Lower leg skin (tissue), 4 donors: ENCODE results near the gene RPLP2. TPM values are rescaled to one million over a fixed set of nuclear protein-coding genes. Genes with fewer than 3 reads are reported as not detected.

ENCODE experiments used
- DNase-seq, 2 donors: peaks; one replicate each; pipeline ENCODE4 v3.0.0-alpha.2; 2019; ENCODE audit warnings: low spot score in 2 of 2
- H3K4me3 ChIP-seq: fragments of 200-600 bp; sonication (generic); 2 replicates; pipeline ENCODE4 v1.5.1; 2017; ENCODE audit warnings: mild to moderate bottlenecking, low read depth; ENCODE audit not compliant: poor library complexity, severe bottlenecking
- CTCF ChIP-seq, 3 donors: fragments of 450-650 bp; IDR thresholded peaks; one replicate each; pipeline ENCODE4 v1.5.1; 2016; ENCODE audit warnings: antibody characterized with exemption in 3 of 3, mild to moderate bottlenecking in 3 of 3, moderate library complexity in 2 of 3
- POLR2A ChIP-seq, 2 donors: fragments of 450-650 bp; IDR thresholded peaks; one replicate each; pipeline ENCODE4 v1.6.1; 2016 to 2017; ENCODE audit warnings: antibody characterized with exemption in 2 of 2, mild to moderate bottlenecking in 1 of 2, moderate library complexity in 1 of 2
- WGBS, 2 donors: methylation state at CpG; one replicate each; pipeline ENCODE4 v1.1.5; 2018; 5-methylcytosine and 5-hydroxymethylcytosine counted together
- intact Hi-C: fragments of 100-400 bp; cut with DNase I; formaldehyde crosslinking; loops from one replicate; pipeline ENCODE4 v1.15.0; 2023; ENCODE audit warnings: low total_unique reads
- total RNA-seq, 4 donors: library from RNA; depleted of rRNA; stranded (reverse); fragments of >200 nt; gene quantifications; one replicate each; pipeline ENCODE4 v1.1.0, GENCODE V29; 2016

RPLP2 gene
- total RNA-seq, 4 donors from 2014 or later = 479 to 1,471 (median 745) TPM

DNA sequence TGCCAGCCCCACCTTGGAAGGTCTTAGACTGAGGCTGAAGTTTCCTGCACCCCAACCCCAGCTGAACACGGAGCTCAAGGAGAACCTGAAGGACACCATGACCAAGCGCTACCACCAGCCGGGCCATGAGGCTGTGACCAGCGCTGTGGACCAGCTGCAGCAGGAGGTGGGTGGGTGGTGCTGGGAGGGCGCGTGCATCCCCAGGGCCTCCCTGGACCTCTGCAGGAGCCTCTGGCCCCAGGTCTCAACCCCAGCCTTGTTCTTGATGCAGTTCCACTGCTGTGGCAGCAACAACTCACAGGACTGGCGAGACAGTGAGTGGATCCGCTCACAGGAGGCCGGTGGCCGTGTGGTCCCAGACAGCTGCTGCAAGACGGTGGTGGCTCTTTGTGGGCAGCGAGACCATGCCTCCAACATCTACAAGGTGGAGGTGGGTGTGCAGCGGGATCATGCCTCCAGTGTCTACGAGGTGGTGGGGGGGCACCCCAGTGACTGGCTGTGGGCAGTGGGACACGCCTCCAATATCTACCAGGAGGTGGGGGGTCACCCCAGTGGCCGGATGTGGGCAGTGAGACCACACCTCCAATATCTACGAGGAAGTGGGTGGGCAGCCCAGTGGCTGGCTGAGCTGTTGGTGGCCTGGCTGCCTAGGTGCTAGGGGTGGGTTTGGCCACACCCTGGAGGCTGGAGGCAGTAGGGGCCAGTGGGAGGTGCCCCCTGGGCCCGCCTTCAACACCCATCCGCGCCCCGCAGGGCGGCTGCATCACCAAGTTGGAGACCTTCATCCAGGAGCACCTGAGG is 27.6 kb downstream of the RPLP2 start:
- 83 to 88% methylated on average over 17 to 18 of the region's 22 CpGs for WGBS, 2 donors
- intact Hi-C loops = no loop called here
- no peak for DNase-seq
- H3K4me3 ChIP-seq = no peak overlapping the region
- TF ChIP-seq POLR2A (IDR thresholded peaks at IDR 0.05) (no peak), CTCF (IDR thresholded peaks at IDR 0.05) (no peak)

DNA sequence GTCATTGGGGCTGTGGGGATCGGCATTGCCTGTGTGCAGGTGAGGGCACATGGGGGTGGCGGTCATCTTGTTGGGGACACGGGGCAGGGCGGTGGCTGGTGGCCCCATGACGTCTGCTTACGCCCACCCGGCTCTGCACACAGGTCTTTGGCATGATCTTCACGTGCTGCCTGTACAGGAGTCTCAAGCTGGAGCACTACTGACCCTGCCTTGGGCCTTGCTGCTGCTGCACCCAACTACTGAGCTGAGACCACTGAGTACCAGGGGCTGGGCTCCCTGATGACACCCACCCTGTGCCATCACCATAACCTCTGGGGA is 28.2 kb downstream of the RPLP2 start:
- 61 to 100% methylated on average over 1 to 5 of the region's 8 CpGs for WGBS, 2 donors
- TF ChIP-seq CTCF (IDR thresholded peaks at IDR 0.05) = no peak
- no peak for TF ChIP-seq POLR2A (IDR thresholded peaks at IDR 0.05)
- DNase-seq = no peak
- intact Hi-C loops = no loop called here
- no peak overlapping the region for H3K4me3 ChIP-seq

GRCh38 chr11:838441-839279 is 28.9 kb downstream of the RPLP2 start:
- DNase-seq = no peak
- 40 to 45% methylated on average over 17 of the region's 17 CpGs for WGBS, 2 donors
- H3K4me3 ChIP-seq = no peak overlapping the region
- intact Hi-C loops = no loop called here
- TF ChIP-seq POLR2A (IDR thresholded peaks at IDR 0.05) (no peak), CTCF (IDR thresholded peaks at IDR 0.05) (peak in 1 of 3 donors; percentile 13)

- no peak for DNase-seq
- intact Hi-C loops = no loop called here
- 71 to 79% methylated on average over 4 to 5 of the region's 5 CpGs for whole genome bisulfite sequencing, 2 donors
- no peak overlapping the region for H3K4me3 ChIP-seq
- no peak for TF ChIP-seq CTCF (IDR thresholded peaks at IDR 0.05)
- no peak for TF ChIP-seq POLR2A (IDR thresholded peaks at IDR 0.05)
Measured at GRCh38 chr11:839280-839623, 29.5 kb downstream of the RPLP2 start.

GRCh38 chr11:839875-840617 is 30.3 kb downstream of the RPLP2 start:
- no peak for DNase-seq
- intact Hi-C loops = loop anchor here (5.0 kb wide), 1 partner anchor 212 kb away; no protein-coding TSS in a partner anchor
- TF ChIP-seq POLR2A (IDR thresholded peaks at IDR 0.05) = no peak
- TF ChIP-seq CTCF (IDR thresholded peaks at IDR 0.05) = no peak
- H3K4me3 ChIP-seq = no peak overlapping the region
- WGBS, 2 donors = 51 to 61% methylated on average over 10 to 24 of the region's 25 CpGs
